ENCODE results near the gene GSE1.

Gene GSE1

DNA sequence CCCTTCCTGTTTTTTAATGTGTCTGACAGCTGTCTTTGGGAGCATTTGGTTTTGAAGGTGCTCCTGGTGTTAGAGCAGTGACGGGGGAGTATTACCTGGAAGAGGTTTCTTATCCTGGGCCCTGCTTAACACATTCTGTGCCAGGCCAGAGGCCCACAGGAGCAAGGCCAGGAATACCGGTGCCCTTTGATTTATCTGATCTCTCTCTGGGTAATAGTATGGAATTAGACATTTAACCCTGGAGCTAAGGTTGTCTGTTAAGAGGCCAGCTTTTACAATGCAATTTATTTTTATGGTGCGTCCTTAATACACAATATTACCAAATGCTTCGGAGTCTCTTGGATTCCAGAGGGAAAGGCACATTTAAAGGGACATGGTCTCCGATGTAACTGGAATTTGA is 37.2 kb upstream of the GSE1 start:
- H3K4me3 ChIP-seq (ENCODE audit: low read length), result no peak overlapping the region
- TF ChIP-seq, protein P1, sequence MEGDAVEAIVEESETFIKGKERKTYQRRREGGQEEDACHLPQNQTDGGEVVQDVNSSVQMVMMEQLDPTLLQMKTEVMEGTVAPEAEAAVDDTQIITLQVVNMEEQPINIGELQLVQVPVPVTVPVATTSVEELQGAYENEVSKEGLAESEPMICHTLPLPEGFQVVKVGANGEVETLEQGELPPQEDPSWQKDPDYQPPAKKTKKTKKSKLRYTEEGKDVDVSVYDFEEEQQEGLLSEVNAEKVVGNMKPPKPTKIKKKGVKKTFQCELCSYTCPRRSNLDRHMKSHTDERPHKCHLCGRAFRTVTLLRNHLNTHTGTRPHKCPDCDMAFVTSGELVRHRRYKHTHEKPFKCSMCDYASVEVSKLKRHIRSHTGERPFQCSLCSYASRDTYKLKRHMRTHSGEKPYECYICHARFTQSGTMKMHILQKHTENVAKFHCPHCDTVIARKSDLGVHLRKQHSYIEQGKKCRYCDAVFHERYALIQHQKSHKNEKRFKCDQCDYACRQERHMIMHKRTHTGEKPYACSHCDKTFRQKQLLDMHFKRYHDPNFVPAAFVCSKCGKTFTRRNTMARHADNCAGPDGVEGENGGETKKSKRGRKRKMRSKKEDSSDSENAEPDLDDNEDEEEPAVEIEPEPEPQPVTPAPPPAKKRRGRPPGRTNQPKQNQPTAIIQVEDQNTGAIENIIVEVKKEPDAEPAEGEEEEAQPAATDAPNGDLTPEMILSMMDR (conservative IDR thresholded peaks at IDR 0.05; ENCODE audit: low read depth, low read length), result no peak
- no peak for DNase-seq (ENCODE audit: low read depth)

DNA sequence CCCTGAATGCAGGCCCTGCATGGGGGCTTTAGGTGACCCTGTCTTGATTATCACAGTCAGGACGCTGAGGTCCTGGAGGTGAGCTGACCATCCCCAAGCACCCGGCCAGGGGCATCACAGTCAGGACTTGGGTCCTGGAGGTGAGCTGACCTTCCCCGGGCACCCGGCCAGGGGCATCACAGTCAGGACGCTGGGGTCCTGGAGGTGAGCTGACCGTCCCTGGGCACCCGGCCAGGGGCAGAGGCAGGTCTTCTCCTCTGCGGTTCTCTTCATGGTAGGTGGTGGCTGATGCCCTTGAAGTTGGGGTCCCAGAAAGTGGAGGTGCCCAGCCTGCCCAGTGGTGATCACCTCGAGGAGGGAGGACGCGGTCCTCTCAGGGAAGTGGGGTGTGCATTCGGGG is 36.2 kb upstream of the GSE1 start:
- H3K4me3 ChIP-seq (ENCODE audit: low read length), result no peak overlapping the region
- TF ChIP-seq, protein P1 (conservative IDR thresholded peaks at IDR 0.05; ENCODE audit: low read depth, low read length), result no peak
- no peak for DNase-seq (ENCODE audit: low read depth)

DNA sequence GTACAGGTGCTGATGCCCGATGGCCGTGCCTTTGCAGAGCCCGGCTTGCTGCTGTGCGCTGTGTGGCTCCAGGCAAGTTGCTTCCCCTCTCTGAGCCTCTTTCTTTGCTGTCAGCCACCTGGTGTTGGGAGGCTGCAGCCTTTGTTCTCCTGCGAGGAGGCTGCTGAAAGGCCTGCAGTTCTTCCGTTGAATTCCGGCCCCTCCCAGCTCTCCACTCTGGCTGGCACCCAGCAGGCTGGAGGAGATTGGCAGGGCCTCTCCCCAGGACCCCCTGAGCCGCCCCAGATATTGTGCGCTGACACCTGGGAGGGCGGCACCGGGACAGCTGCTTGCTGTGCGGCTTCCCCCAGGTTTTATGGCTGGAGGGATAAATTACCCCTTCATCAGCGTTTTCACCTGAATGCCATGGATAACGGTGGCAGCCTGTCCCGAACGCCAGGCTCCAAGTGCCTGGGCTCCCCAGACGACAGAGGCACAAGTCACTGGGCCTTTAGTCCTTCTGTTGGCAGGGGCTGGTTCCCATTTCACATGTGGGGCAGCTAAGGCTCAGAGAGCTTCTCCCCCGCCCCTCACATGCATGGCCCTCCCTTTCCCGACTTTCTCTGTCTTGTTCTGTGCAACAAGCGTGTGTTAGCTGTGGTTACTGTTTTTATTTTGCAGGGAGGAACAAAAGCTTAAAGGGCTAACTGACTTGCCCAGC is 35.1 kb upstream of the GSE1 start:
- TF ChIP-seq, protein P1 (conservative IDR thresholded peaks at IDR 0.05; ENCODE audit: low read depth, low read length), result no peak
- H3K4me3 ChIP-seq (ENCODE audit: low read length), result no peak overlapping the region
- no peak for DNase-seq (ENCODE audit: low read depth)

DNA sequence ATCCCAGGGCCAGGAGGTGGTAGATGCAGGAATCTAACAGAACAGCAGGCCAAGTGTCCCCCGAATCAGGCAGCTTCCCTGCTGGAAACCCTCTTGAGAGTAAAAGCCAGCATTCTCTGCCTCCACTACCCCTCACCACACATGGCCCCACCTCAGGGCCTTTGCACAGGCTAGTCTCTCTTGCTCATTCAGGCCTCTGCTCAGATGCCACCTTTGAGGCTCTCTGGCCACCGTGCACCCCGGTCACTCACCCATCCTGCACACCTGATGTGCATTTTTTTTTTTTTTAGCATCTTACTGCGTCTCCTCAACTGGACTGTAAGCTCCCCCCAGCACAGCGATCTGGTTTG is 34.5 kb upstream of the GSE1 start:
- TF ChIP-seq, protein P1 (conservative IDR thresholded peaks at IDR 0.05; ENCODE audit: low read depth, low read length), result no peak
- DNase-seq (ENCODE audit: low read depth), result no peak
- no peak overlapping the region for H3K4me3 ChIP-seq (ENCODE audit: low read length)

DNA sequence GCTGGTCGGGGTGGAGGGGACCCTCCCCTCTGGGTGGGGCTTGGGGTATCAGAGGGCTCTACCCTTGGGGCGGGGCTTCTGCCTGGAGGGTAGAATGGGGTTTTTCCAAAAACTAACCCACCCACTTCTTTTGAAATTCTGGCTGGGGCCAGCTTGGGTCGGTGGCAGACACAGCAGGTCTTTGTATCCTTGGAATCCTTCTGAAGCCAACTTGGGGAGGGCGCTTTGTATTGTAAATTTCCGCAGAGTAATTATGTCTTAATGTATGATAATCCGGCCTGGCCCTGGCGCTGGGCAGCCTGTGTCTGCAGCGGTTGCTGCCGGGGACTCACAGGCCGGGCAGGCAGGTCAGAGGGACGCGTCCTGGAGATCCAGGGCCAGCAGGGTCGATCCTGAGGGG is 33.9 kb upstream of the GSE1 start:
- no peak overlapping the region for H3K4me3 ChIP-seq (ENCODE audit: low read length)
- no peak for DNase-seq (ENCODE audit: low read depth)
- TF ChIP-seq, protein P1 (conservative IDR thresholded peaks at IDR 0.05; ENCODE audit: low read depth, low read length), result no peak

DNA sequence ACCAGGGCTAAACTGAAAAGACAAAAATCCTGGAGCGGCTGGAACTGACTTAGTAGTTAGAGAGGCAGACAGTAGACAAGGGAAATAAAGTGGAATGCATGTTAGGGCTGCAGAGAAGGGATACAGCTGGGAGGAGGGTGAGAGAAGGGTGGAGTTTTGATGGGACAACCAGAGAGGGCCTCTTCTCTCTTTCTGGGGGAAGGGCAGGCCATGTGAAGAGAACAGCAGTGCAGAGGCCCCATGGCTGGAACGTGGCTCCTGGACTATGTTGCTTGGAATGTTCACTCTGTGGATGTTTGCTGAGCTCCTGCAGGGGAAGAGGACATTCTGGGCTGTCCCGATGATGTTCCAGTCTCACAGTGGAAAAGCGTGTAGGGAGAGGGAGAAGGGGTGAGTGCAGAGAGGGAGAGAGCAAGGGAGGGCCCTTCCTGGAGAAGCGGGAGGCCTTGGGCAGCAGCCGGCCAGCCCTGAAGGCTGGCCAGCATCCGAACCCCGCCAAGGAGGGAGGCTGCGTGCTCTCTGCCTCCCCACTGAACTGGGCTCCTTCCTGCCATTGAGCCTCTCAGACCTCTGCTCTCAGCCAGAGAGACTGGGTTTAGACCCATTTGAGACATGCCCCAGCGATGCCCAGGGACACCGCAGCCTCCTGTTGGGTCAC is 33.1 kb upstream of the GSE1 start:
- DNase-seq (ENCODE audit: low read depth), result no peak
- H3K4me3 ChIP-seq (ENCODE audit: low read length), result no peak overlapping the region
- TF ChIP-seq, protein P1 (conservative IDR thresholded peaks at IDR 0.05; ENCODE audit: low read depth, low read length), result no peak

DNA sequence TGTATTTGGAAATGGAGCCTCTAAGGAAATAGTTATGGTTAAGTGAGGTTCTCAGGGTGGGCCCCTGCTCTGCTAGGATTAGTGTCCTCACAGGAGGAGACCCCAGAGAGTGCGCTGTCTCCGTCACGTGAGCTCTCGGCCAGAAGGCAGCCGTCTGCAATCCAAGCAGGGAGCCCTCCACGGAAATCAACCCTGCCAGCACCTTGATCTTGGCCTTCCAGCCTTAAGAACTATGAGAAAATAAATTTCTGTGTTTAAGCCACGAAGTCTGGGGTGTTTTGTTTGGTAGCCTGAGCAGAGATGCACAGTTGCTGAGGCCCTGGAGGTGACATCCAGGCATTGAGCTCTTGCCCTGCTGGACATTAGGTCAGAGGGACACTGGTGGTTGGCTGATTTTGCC is 32.4 kb upstream of the GSE1 start:
- DNase-seq (ENCODE audit: low read depth), result no peak
- TF ChIP-seq, protein P1 (conservative IDR thresholded peaks at IDR 0.05; ENCODE audit: low read depth, low read length), result no peak
- no peak overlapping the region for H3K4me3 ChIP-seq (ENCODE audit: low read length)
